ENCODE data around the gene MCTP1.

DNA sequence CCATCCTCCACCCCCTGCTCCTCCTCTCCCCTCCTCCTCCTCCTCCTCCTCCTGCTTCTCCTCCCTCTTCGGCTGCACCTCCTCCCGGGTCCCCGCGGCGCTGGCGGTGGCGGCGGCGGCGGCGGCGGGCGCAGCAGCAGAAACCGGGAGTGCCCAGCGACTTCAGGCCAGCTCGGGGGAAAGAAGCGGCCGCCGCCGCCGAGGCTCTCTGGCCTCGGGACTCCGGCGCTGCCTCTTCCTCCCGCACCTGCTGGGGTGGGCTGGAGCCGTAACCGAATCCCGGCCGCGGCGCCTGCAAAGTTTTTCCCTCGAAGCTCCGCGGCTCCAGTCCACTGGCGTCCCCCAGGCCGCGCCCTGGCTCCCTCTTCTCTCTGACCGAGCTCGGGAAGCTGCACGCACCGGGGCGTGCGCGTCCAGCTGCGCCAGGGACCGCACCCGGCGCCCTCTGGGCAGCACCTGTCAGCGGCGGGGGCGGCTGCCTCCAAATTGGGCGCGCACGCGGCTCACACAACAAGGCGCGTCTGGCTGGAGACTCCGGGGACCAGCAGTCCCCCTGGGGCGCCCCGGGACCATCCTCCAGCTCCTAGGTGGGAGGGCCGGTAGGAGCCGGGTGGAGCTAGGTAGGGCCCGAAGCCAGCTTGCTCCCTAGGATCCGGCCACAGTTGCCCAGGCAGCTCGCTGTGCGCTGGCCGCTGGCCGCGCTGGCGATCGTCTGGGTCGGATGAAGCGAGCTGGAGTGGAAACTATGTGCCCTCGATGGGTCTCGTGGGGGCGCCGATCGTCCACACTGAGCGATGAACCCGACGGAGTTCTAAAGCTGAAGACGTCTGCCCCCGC, at the start of gene MCTP1:
- no peak for TF ChIP-seq CTCF (conservative IDR thresholded peaks at IDR 0.05 in 1 of 2, IDR thresholded peaks at IDR 0.05 in 1 of 2; ENCODE audit: extremely low read depth in 1 of 2, insufficient read depth in 1 of 2, low read depth in 1 of 2, low read length in 2 of 2)
- no peak for TF ChIP-seq EZH2 (IDR thresholded peaks at IDR 0.05; ENCODE audit: borderline replicate concordance, low read length)

Data from mammary epithelial cell (primary cell).